Measurements from ENCODE around the gene NCAM1. TPM values are rescaled to one million over a fixed set of nuclear protein-coding genes. Genes with fewer than 3 reads are reported as not detected.

NCAM1 gene
- total and polyA plus RNA-seq, 2 experiments from 2014 or later: 0.76 to 1.6 TPM

- TF ChIP-seq ZNF462 (CRISPR knock-in tag; IDR thresholded peaks at IDR 0.05) (no peak), CTCF (conservative IDR thresholded peaks at IDR 0.05; ENCODE audit: low read depth in 2 of 2) (no peak)
Observed at GRCh38 chr11:113267493-113267892, 306.3 kb downstream of the NCAM1 start (continued).

- Histone ChIP-seq H3K4me3 (no peak overlapping the region), H3K27me3 (ENCODE audit: insufficient read depth) (no peaks in the 10 kb centered on the region)
Observed at GRCh38 chr11:113269096-113269495, 307.9 kb downstream of the NCAM1 start.

More at GRCh38 chr11:113269096-113269495, 307.9 kb downstream of the NCAM1 start:
- no peak overlapping the region for H3K4me2 ChIP-seq
- no peak for ATAC-seq
- no peak for DNase-seq (ENCODE audit: low spot score)
- no peak overlapping the region for H3K4me3 Mint-ChIP-seq
- peaks cover 4% of the 10 kb centered on the region for H3K27me3 Mint-ChIP-seq (ENCODE audit: insufficient read depth, low read depth, poor library complexity)
- H3K27ac ChIP-seq (ENCODE audit: low read depth): no peak overlapping the region
- no peaks in the 10 kb centered on the region for H3K9me3 Mint-ChIP-seq
- peaks cover 6% of the 10 kb centered on the region; the same call in 2 of the 3 replicates for H3K4me1 Mint-ChIP-seq
- H3F3A ChIP-seq (replicated peaks; ENCODE audit: low read depth): no peaks in the 10 kb centered on the region
- no peaks in the 10 kb centered on the region for H3K36me3 ChIP-seq (ENCODE audit: insufficient read depth)
- H3K27ac Mint-ChIP-seq: no peak overlapping the region
- no peaks in the 10 kb centered on the region for H4K20me1 ChIP-seq (replicated peaks; ENCODE audit: insufficient read depth)
- no peaks in the 10 kb centered on the region for H3K9me2 ChIP-seq (ENCODE audit: insufficient read depth)
- H3K79me2 ChIP-seq (replicated peaks; ENCODE audit: insufficient read depth): no peaks in the 10 kb centered on the region
- H2AFZ ChIP-seq: no peak overlapping the region
- no peaks in the 10 kb centered on the region for H3K36me3 Mint-ChIP-seq (ENCODE audit: low read depth)
- H3K4me1 ChIP-seq (ENCODE audit: insufficient read depth): no peaks in the 10 kb centered on the region
- no peak for TF ChIP-seq ZNF331 (CRISPR knock-in tag; IDR thresholded peaks at IDR 0.05; ENCODE audit: low read depth)
